Smooth muscle cell of the brain vasculature (primary cell): ENCODE data around the gene C16orf74.
A peak's percentile ranks its signal among the peaks of the same experiment; 100 is the strongest.

ENCODE experiments used
- DNase-seq: peaks from one replicate; pipeline ENCODE4 v3.0.0-alpha.2; 2012; ENCODE audit warnings: low read depth, low spot score

Gene C16orf74

DNA sequence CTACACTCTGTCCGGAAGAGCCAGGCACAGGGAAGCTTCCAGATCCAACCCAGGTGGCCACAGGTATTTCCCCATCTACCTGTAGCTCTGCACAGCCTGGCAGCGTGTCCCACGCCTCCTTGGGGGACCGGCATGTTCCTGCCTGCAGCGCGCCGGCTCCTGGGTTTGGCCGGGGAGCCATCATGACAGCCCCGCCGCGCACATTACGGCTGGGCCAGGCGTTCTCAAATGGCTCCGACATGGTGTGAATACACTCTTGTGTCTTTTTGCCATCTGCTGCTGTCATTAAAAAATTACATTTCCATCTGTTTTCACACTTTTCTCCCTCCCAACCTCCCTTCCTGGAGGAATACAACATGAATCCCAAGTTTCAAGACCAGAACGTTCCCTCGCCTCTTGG, 54.1 kb downstream of the C16orf74 start:
- no peak for DNase-seq

DNA sequence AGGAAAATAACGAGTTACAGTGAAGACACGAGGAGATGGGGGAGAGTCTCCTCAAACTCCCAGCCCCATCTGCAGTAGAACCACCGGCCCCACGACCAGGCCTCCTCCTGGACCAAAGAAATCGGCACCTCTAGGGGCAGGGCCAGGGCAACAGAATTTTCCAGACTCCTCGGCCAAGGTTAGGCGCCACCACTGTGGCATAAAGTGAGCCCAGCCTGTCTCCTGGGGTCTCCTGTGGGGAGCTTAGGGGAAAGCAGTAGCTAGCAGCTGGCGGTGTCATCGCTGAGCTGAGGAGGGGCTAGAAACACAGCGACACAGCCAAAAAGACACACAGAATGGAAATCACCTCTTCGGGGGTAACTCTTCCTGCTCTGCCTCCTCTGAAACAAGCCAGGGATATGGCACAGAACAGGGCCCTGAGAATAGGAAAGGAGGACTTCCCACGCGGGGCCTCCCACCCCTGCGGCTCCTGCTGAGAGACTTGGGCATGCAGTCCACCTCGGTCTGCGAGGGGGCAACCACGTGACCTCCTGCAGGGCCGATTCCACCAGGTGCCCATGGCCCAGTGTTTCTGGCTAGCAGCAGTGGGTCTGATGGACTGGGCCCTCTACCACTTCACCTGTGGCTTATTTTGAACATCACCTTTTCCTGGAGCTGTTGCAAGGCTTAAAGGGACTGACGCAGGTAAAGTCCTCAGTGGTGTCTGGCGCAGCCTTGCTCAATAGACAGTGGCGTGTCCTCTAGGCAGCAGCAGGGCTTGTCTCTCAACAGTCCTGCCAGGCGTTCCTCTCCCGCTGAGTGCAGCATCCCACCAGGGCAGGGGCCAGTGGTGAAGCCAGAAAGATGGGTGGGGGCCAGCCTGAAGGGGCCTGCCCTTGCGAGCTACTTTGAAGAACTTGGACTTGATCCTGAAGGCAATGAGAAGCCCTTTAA, 55.4 kb downstream of the C16orf74 start:
- no peak for DNase-seq

DNA sequence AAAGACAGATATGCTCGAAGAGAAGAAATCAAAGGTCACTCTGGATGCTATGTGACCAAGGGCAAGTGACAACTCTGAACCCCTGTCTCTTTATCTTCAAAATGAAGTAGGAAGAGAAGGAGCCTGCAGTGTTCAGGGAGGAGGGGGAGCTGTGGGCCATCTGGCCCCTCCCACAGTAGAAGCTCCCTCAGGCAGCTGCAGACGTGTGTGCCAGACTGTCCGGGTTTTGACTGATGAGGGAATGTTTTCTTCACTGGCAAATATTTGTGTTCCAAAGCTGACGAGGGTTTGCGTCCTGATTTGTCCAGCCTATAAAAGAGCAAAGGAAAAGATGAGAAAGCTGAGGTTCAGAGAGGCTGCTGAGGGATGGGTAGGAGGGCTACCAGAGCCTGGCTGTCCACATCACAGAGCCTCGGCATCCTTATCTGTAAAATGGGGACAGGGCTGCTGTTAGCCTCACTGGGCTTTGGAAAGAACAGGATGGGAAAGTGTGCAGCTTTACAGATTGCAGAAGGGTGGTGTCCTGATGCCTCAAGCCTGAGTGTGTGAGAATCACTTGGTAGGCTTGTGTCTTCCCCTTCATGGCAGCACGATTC, 60.3 kb downstream of the C16orf74 start:
- DNase-seq = no peak

DNA sequence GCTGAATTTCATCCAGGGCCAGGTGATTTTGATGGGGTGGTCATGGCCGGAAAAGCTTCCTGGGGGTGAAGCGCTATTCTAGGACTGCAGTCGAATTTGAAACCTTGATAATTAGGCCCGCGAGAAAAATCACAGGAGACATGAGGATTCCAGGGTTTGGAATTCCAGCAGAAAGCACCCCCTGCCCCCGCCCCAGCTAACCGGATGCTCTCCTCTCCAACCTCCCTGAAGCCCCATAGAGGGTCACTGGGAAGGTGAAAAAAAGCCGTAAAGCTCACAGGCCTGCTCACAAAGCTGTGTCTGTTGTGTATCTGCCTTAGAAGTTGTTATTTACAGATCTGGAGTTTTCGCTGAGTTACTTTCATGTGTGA, 61.0 kb downstream of the C16orf74 start:
- no peak for DNase-seq

DNA sequence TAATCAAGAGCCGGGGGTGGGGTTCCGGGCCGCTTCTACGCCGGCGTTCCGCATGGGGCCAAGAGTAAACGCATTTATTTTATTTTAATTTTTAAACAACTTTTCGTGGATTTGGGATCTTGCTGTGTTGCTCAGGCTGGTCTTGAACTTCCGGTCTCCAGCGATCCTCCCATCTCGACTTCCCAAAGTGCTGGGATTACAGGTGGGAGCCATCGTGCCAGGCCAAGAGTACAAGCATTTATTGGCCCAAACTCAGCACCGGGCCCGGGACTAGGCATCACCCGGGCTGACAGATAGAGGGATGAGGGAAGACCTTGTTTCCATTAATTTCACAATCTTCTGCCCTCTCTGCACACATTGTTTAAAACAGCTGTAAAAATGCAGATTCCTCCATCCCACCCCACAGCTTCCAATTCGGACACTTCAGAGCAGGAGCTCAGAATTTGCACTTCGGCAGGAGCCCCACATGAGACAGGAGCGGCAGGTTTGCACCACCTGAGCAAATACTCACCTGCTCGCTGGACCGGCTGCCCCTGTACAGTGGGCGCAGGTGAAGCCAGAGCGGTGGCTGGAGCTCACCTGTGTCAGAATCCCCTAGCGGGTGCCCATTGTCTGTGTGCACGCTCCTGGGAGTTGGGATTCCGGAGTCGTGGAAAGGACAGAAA, 61.5 kb downstream of the C16orf74 start:
- DNase-seq = no peak

DNA sequence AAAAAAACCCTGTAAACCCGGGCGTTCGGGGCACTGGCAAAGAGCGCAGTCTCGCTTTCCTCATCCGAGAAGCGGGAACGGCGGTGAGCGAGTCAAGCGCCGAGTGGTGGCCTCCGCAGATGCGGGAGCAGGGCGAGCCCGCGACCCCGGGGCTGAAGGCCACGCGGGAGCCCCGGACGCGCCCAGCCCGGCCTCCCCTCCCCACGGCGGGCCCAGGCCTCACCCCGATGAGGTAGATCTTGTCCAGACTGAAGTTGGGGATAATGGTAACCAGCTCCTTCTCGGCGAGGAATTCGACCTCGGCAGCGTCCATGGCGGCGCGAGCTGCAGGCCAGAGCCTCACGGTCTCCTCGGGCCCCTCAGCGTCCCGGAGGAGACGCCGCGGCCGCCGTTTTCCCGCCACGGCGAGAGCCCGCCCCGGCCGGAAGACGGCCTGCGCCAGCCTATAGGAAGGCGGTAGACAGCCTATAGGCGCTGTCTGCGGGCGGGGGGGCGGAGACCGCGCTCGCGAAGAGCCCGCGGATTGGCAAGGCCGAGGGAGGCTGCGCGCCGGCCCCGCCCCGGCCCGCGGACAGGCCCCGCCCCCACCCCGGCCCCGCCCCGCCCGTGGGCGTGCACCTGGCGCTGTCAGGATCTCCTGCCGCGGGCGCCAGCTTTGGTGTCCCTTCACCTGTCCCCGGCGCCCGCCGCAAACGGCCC, 62.2 kb downstream of the C16orf74 start, which contains the start of gene GINS2:
GINS2 (minus strand) TSS at position 369 of the 699 bp plus-strand sequence; CDS start at position 313, 56 bp downstream.
- peak; percentile 59 for DNase-seq

DNA sequence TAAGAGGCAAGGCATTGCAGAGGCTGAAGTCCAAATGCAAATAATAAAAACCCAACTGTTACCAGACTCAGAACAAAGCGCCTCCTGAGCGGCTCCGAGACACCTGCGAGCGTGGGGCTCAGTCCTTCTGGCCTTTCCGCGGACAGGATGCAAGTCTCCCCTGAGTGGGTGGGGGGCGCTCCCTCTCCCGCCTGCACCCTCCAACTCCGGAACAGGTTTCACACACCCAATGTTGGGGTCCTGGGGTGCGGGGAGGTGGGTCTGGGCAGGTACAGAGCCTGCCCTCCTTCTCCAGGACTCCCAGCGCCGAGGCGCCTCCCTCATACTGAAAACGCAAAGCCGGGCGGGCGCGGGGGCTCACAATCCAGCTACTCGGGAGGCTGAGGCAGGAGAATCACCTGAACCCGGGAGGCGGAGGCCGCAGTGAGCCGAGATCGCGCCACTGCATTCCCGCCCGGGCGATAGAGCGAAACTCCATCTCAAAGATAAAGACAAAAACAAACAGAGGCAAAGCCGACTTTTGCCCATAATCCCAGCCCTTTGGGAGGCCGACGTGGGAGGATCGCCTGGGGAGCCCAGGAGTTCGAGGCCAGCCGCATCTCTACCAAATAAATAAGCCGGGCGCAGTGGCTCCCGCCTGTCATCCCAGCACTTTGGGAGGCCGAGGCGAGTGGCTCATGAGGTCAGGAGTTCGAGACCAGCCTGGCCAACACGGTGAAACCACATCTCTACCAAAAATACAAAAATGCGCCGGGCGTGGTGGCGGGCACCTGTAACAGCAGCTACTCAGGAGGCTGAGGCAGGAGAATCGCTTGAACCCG, 63.0 kb downstream of the C16orf74 start:
- no peak for DNase-seq

DNA sequence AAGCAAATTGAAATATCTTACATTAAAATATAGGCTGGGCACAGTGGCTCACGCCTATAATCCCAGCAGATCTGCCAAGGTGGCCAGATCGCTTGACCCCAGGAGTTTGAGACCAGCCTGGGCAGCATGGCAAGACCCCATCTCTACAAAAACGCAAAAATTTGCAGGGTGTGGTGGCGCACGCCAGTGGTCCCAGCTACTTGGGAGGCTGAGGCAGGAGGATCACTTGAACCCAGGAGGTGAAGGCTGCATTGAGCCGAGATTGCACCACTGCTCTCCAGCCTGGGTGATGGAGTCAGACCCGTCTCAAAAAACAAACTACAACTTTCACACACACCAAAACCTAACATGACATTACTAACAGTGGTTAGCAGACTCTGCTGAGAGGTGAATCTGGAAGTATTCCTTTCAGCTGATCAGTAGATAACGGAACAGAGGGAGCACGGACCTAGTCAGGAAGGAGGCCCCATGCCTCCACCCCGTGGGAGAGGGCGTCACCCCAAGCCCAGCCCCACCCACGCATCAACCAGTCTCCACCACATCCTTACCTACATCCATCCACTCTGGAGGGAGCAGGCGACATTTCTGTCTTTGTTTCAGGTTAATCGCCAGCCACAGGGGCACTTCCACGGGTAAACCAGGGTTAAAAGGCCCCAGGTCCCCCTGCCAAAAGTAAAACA, 63.8 kb downstream of the C16orf74 start:
- no peak for DNase-seq

DNA sequence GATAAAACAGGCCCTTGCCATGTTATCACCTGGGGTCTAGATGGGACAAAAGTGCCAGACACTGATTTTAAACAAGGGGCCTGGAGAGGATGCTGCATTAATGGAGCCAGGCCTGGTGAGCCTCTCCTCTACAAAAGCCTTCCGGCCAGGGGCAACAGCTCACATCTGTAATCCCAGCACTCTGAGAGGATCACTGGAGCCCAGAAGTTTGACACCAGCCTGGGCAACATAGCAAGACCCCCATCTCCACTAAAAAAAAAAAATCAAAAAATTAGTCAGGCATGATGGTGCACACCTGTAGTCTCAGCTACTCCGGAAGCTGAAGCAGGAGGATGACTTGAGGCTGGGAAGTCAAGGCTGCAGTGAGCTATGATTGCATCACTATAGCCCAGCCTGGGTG, 65.6 kb downstream of the C16orf74 start:
- no peak for DNase-seq

DNA sequence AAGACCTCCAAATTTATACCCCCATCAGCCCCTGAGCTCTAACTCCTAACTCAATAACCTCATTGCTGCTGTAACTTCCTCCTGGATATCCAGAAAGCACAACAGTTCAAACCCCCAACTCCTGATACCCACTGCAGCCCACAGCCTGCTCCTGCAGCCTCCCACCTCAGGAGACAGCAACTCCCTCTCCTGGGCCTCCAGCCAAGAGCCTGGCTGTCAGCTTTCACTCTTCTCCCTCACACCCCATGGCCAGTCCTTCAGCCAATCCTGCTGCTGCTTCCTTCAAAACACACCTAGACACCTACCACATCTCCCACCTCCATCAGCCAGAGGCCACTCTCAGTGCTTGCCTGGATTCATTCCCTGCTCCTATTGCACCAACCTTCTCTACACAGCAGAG, 67.5 kb downstream of the C16orf74 start:
- DNase-seq = no peak

DNA sequence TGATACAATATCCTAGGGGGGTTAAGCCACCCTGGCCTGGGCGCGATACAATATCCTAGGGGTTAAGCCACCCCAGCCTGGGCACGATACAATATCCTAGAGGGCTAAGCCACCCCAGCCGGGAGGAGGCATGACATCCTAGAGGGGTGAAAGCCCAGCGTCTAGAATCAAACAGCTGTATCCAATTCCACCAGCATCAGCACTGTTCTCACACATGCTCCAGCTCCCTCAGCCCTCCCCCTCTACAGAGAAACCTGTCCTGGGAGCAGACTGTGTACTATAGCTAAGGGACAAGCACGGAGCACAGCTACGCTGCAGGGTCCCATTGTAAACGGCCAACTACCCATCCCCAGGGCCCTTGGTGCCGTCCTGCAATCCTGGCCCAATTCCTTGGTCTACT, 68.4 kb downstream of the C16orf74 start:
- DNase-seq = no peak

DNA sequence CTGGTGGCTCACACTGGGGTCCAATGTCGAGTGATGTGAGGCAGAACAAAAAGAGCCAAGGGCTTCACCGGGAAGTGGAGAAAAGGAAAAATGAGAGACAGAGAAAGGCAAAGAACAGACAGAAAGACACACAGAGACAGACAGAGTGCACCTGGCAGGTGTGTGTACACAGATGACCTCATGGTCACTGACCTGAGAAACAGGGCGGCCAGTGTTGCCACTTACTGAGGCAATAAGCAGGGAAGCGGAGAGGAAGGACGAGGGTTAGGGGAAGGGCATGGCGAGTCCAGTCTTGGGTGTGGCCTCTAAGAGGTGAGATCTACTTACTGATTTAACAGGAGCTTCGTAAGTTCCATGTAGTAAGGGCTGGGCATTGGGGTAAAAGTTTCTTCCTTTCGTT, 69.6 kb downstream of the C16orf74 start:
- DNase-seq = no peak

DNA sequence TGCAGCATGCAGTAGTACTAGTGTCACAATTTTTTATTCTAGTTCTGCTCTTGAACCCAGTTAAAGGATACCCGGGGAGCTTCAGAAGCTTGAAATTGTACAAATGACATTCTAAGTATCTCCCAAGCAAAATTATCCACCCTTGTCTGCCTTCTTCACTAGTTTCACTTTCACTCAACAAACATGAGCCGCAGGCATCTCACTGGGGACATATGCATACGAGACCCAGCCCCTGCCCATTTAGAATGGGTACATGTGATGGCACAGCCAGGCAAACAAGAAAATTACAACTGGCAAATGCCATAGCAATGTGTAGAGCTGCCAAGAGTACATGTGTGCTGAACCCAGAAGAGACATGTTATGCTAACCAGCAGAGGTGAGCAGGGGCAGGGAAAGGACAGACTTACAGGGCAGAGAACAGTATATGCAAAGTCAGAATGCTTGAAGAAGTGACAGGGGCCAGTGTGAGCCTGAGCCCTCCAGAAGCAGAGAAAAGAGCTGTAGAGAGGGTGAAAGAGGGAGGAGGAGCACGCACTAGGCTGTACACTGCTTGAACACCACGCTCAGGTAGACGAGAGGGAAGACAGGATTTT, 70.4 kb downstream of the C16orf74 start:
- no peak for DNase-seq

DNA sequence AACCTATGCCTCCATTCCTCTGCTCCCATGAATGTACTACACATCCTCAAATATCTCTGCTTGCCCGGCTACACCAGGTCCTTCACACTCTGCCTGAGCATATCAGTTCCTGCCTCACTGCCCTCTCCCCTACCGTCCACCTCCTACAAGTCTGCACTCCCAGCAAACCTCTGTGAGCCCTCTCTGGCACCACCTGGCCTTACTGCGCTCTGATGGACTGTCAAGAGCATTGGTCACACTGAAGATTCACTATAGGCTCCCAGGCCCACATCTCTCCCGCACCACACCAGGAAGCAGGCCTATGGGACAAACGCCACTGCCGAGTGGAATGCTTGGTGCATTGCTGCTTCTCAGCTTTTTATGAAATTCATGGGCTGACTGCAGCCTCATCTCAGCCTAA, 71.0 kb downstream of the C16orf74 start:
- DNase-seq = no peak

DNA sequence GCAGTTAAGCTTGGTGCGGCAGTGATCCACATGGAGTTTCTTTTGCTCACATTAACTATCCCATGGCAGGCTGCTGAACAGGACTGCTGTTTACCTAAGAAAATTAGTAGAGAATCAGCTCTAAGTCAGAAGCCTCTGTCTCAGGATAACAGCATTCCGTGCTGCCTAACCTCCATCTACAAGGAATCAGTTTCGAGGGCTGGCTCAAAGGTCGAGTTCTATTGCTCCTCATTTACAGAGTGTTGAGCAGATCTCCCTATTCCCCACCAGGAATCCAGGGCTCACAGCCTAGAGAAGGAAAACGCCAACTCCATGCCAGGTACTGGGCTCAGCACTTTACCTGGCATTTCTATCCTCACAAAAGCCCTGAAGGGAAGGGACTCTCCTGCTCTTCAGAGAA, 72.1 kb downstream of the C16orf74 start:
- DNase-seq = no peak

DNA sequence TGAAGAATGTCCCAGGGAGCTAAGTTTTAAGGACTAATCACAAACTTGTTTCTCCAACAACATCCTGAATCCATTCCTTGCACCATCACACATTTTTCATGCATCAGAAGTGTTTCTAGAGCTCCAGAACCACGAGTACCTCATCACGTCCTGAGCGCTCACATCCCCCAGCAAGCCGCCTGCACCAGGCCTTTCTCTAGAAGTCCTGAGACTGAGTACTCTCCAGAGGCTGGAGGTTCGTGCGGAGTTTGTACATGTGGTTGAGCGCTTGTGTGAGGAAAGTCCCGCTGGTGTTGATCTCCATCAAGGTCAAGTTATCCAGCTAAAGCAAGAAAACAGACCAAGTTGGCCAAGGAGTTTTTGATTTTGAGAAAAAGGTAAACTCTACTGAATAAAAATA, 72.9 kb downstream of the C16orf74 start:
- no peak for DNase-seq

DNA sequence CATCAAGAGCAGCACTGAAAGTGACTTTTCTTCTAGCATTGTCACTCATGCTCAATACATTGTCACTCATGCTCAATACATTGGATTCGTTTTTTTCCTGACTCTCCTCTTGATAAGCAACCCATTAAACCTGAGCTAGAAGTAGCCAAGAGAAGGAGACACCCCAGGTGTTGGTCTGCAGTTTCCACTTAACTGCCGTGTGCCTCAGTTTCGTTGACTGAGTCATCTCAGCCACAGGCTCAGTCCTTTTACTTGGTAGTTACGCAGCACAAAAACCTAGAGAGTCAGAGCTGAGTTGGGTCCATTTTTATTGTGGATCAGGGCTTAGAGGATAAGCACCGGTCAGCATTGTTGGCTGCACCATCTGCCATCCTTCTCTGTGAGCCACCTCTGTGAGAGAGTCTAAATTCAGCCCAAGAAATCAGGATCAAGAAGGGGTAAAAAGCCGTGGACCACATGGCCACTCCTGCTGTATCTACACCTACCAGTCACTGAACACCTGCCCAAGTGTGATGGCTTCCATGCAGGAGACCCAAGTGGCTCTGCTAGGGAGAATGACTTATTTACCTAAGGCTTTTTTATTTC, 73.4 kb downstream of the C16orf74 start:
- no peak for DNase-seq

DNA sequence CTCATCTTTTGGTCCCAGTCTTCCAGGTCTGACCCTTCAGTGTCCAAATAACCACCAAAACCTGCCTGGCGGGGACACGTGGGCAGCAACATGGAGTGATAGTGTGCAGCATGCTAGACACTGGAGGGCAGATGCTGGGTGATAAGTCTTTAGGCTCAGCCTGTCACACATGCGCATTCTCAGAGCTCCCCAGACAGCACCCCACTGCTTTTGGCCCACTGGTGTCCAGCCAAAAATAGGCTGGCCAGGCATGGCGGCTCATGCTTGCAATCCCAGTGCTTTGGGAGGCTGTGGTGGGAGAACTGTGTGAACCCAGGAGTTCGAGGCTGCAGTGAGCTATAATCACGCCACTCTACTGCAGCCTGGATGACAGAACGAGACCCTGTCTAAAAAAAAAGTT, 74.4 kb downstream of the C16orf74 start:
- no peak for DNase-seq

DNA sequence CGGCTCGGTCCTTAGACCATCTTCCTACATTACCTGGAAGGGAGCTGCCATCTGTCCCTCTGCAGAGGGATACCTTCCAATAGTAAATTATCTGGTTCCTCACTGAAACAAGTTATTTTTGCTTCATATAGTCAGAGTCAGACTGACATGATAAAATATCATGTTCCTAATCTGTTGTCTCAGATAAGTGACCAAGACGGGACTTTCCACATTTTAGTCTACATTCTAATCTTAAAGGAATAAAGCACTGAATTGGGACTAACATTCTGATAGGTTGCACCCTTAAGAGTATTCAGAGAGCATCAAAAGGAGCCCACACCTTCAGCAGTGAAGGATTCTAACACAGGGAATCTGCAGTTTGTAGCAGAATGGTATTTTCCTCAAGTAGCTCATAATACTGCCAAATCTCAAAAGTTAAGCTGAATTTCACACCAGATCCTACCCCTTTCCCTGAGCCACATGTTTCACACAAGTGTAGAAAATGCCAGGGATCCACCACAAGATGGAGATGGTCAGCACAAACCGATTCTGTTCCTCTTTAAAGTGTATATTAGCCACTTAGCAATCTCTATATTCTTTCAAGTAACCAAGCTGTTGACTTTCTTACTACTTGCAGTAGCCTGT, 75.5 kb downstream of the C16orf74 start:
- peak; percentile 15 for DNase-seq
